ENCODE measurements around the gene RRN3. TPM values are rescaled to one million over a fixed set of nuclear protein-coding genes. Genes with fewer than 3 reads are reported as not detected.
"Not testable (repeated sequence)": the region's sequence is repeated elsewhere in the genome, so short reads cannot be mapped to it uniquely, and the experiment has no call there.

The RRN3 gene
- total RNA-seq, 1 donor from 2014 or later = 27.3 TPM

DNA sequence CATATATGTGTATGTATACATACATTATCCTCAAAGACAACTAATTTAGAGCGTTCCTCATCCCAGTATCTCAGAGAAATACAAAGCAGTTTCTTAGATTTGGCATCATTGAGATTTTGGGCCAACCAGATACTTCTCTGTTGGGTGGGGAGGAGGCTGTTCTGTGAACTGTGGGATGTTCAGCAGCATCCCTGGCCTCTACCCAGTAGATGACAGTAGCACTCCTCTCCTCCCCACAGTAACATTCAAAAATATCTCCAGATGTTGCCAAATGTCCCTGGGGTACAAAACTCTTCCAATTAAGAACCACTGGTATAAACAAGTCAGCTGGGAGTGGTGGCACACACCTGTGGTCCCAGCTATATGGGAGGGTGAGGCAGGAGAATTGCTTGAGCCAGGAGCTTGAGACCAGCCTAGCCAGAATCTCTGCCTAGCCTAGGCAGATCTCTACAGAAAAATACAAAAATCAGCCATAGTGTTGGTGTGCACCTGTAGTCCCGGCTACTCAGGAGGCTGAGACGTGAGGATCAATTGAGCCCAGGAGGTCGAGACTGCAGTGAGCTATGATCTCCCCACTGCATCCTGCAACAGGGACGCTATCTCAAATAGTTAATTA, 6.4 kb upstream of the RRN3 start:
- DNase-seq (ENCODE audit: low read depth in 2 of 2) = not testable (repeated sequence)

DNA sequence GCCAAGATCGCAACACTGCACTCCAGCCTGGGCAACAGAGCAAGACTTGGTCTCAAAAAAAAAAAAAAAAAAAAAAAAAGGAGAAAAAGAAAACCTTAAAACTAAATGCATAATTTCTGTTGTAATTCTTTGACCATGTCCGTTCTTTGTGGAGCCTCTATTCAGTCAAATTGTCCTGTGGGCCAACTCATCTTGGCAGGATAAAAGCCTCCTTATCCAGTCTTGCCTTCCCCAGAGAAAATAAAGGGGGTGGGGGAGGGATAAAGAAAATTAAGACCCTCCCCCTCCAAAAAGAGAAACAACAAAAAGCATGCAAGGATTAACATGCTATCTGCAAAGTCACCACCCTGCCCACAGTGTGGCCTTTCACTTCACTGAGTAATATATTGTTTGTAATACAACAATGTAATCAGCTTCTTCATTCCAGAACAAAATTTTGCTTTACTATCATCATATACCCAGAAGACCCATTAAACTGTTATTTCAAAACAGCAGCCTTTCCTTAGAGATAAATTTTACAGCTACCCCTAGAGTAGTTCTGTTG, 5.4 kb upstream of the RRN3 start:
- not testable (repeated sequence) for DNase-seq (ENCODE audit: low read depth in 2 of 2)

DNA sequence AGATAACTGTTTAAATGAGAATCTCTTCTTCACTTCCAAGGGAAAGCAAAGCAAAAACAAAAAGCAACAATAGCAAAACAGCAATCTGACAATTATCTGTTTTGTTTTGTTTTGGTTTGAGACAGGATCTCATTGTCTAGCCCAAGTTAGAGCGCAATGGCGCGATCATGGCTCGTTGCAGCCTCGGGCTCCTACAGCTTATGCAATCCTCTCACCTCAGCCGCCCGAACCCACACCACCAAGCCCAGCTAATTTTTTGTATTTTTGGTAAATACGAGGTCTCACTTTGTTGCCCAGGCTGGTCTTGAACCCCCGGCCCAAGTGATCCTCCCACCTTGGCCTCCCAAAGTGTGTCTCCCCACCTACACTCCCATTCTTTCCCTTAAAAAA, 2.5 kb upstream of the RRN3 start:
- not testable (repeated sequence) for DNase-seq (ENCODE audit: low read depth in 2 of 2)

DNA sequence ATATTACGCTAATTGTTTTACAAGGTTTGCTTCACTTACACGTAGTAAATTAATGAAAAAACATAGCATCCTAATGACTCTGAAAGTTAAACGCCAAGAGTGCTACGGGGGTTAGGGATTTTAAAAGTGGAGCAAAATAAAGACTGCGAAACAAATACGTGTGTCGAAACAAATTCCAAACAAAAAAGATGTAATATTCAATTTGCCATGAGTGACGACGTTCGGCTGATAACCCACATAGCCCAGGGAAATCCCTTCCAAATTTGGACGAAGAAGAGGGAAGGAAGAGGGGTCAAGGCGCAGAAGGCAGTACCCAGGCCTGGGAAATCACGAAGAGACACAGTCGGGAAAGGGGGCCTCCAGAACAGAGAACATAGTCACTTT, 509 bp downstream of the RRN3 start:
- not testable (repeated sequence) for DNase-seq (ENCODE audit: low read depth in 2 of 2)

DNA sequence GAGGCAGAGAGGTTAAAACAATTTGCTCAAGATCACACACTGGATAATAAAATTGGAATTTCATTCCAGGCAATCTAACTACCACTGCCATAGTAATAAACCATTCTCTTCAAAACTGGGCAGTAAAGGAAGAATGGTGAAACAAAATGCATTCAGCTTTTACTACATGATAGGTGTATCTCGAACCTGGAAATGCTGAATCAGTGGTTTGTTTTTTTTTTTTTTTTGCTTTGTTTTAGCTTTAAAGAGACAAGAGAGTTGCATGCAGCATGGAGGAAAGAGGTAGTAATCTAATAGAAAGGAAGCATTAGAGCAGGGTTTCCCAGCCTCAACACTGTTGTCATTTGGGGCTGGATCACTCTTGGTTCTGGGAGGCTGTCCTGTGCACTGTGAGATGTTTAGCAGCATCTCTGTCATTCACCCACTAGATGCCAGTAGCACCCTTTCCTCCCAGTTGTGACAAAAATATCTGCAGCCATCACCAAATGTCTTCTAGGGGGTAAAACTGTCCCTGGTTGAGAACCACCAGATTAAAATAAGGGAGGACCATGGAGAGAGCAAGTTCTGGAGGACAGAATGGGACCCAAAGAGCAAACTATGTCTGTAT, 3.3 kb downstream of the RRN3 start:
- DNase-seq (ENCODE audit: low read depth in 2 of 2) = not testable (repeated sequence)

DNA sequence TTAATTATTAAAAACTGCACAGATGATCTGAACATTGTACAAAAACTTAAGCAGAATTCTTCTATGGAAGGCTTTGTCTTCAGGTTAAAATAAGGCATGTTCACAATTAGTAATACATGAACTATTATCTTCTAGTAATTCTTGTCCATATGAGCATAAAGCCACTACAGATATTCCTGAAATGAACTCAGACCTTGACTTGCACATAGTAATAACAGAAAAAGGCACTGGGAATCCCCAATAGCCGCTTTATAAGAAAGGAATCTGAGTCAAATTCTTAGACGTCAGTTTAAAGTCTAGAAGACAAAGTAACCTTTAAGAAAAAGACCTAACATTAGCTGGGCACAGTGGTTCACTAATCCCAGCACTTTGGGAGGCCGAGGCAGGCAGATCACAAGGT, 11.3 kb downstream of the RRN3 start:
- DNase-seq (ENCODE audit: low read depth in 2 of 2) = not testable (repeated sequence)

DNA sequence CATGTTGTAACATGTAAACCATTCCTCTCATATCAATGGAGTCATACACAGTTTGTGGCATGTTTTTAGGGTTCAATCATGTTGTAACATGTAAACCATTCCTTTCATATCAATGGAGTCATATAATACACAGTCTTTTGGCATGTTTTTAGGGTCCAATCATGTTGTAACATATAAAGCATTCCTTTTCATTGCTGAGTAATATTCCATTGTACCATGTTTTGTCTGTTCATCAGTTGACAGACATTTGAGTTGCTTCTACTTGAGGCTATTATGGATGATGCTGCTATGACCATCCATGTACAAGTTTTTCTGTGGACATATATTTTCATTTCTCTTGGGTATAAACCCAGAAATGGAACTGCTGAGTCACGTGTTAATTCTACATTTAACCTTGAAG, 13.2 kb downstream of the RRN3 start:
- not testable (repeated sequence) for DNase-seq (ENCODE audit: low read depth in 2 of 2)

DNA sequence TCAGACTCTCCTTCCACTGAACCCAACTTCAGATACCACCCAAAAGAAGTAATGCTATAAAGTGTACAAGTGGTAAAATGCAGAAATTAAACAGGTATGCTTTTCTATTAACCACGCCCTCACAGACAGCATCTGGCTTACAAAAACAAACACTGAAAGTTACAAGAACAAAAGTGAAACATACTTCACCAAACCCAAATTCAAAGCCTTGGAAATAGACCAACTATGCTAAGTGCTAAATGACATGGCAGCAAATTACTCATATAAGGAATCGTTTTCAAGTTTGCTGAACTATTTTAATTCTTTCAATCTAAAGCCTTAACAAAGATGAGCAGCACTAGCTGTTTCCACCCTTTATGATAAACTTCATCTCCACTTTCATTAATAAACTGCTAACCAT, 17.9 kb downstream of the RRN3 start:
- DNase-seq (ENCODE audit: low read depth in 2 of 2) = not testable (repeated sequence)

DNA sequence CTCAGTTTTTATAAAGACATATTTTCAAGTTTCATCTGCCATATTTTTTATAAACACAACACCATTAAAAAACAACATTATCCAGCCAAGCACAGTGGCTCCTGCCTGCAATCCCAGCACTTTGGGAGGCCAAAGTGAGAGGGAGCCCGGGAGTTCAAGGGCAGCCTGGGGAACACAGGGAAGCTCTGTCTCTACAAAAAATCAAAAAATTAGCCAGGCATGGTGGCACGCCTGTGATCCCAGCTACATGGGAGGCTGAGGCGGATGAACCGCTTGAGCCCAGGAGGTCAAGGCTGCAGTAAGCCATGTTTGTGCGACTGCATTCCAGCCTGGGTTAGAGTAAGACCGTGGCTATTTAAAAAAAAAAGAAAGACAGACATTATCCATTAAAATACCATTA, 21.0 kb downstream of the RRN3 start:
- no peak for DNase-seq (ENCODE audit: low read depth in 2 of 2)

DNA sequence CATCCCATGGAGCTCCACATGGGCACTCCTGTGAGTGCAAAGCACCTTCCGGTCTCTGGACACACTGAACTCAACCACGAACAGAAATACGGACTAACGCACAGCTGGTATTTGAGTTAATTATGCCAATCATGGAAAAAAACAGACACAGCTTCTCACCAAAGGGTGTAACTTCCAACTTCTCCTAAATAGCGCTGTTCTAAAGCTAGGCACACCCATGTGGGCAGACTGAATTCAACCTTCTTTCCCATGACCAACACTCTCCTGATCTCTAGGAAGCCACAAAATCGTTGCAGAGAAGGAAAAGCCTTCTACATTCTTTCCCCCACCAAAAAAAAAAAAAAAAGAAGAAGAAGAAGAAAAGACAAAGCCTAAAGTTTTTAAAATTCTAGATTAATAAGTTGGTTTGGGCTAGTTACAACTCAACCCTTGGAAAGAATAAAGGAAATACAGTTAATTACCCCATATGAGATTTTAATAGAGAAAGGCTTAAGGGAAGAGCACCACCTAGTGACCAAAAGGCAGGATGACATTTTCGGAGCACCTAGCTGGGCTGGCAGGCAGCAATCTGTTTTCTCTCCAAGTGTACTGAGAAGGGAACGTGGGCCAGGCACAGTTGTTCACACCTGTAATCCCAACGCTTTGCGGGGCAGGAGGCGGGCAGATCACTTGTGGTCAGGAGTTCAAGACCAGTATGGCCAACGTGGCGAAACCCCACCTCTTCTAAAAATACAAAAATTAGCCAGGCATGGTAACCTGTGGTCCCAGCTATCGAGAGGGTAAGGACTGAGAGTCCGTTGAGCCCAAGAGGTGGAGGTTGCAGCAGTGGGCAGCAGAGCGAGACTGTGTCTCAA, 21.9 kb downstream of the RRN3 start:
- DNase-seq (ENCODE audit: low read depth in 2 of 2) = not testable (repeated sequence)

DNA sequence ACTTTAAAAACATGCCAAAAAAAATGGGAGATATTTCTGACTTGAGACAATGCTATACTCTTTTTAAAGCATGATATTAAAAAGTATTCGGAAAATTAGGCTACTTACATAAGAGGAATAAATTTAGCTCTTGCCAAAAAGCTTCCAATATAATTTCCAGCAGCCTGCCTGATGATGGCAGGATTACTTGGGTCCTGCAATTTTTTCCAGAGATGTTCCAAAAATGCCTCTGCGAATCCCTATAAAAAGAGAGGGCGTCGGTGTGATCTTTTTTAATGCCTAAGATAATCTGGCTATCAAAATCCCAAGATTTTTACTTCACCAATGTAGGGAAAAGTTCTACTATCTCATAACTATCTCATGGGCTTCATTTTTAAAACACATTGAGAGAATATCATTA, 23.1 kb downstream of the RRN3 start:
- DNase-seq (ENCODE audit: low read depth in 2 of 2) = not testable (repeated sequence)

DNA sequence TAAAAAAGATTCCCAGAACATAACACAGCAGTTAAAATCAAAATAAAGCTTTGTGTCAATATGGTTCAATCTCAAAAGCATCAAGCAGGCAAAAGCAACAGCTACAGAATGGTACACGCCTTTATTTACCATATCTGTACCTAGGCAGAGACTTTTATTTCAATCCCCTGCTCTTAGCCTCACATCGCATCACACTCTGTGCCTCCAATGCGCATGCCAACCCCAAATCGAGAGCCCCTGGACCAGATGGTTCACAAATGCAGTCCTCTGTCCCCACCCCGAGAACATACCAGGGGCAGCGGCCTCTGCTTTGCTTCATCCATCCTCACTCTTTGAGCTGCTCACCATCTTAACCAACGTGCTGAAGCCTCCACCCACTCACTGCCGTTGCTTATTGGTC, 27.4 kb downstream of the RRN3 start:
- DNase-seq (ENCODE audit: low read depth in 2 of 2) = not testable (repeated sequence)

DNA sequence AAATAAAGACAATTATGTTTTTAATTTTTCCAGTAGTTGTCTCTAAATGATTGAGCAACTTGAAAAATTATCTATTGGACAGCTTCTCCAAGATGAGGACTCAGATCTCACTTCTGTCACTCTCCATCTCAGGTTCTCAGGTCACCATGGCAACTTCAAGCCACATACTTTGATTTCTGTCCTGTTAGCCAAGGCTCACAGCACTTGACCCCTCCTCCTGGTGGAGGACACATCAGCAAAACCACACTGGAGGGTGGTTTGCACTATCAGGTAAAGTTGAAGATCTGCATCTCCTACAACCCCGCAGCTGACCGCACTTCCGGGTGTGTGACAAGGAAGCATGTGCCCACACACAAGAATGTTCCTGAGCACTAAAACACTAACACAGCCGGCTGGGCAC, 28.1 kb downstream of the RRN3 start:
- not testable (repeated sequence) for DNase-seq (ENCODE audit: low read depth in 2 of 2)

DNA sequence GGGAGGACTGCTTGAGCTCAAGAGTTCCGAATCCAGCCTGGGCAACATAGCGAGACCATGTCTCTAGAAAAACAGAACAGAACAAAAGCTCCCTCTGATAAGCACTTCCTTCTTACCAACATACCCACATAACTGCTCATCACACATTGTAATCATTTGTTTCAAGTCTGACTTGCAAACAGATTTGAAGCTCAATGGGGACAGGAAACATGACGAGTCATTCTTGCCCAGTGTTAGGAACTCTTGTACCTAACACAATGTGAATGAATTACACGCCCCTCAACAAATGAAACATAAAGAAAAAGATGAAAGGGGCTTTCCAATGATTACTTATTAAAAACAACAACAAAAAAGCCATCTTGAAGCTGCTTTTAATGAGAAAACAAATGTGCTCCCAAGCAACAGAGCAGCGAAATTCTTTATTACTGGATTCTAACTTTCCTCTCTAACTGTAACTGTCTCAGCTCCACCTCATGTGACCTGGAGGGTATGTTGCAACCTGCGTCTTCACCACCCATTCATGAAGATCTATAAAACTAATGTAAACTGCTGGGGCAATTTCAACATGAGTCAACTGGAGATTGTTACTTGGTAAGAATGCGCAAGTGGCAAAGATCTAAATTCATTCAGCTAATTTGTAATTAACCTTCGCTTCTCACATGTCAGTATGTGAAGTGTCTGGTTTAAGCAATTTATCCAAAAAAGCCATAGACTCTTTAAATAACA, 31.8 kb downstream of the RRN3 start:
- DNase-seq (ENCODE audit: low read depth in 2 of 2) = peak; percentile 27 to 88

DNA sequence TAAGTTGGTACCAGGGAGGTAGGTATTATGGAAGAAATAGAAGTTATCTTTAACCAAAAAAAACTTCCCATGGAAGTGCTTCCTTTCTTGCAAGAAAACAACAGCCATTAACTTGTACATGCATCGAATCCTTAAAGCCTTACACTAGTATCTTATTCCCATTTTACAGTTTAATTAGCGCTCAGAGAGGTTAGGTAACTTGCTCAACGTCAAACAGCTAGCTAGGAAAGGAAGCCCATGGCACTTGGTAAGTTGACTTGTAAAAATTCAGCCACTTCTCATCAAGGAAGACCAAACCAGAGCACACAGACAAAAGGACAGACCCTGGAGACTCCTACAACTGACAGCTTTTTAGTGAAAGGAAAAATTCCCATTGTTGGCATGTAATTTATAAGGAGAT, 34.7 kb downstream of the RRN3 start:
- no peak for DNase-seq (ENCODE audit: low read depth in 2 of 2)

DNA sequence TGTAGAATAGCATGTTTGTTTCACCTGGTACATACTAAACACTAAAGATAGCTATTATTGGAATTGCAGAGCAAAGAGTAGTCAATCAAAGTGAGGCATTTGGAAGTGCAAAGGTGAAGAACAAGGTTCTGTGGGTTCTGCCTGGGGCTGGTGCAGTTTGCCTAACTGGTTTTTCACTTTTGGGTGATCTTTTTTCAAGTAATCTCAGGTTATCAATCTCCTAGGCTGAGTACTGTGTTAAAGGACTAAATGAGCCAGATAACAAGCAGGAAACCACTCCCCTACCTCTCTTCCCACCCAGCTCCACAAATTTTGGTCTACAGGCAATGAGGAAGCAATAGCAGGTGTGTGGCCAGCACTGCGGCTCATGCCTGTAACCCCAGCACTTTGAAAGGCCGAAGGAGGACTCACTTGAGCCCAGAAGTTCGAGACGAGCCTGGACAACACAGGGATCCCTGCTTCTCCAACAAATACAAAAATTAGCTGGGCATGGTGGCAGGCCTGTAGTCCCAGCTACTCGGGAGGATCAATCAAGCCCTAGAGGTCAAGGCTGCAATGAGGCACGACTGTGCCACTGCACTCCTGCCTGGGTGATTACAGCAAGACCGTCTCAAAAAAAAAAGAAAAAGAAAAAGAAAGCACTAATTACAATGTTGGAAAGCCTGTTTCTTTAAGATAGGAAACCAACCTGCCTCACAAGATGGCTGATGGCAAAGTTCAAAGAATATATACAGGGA, 36.2 kb downstream of the RRN3 start:
- no peak for DNase-seq (ENCODE audit: low read depth in 2 of 2)

DNA sequence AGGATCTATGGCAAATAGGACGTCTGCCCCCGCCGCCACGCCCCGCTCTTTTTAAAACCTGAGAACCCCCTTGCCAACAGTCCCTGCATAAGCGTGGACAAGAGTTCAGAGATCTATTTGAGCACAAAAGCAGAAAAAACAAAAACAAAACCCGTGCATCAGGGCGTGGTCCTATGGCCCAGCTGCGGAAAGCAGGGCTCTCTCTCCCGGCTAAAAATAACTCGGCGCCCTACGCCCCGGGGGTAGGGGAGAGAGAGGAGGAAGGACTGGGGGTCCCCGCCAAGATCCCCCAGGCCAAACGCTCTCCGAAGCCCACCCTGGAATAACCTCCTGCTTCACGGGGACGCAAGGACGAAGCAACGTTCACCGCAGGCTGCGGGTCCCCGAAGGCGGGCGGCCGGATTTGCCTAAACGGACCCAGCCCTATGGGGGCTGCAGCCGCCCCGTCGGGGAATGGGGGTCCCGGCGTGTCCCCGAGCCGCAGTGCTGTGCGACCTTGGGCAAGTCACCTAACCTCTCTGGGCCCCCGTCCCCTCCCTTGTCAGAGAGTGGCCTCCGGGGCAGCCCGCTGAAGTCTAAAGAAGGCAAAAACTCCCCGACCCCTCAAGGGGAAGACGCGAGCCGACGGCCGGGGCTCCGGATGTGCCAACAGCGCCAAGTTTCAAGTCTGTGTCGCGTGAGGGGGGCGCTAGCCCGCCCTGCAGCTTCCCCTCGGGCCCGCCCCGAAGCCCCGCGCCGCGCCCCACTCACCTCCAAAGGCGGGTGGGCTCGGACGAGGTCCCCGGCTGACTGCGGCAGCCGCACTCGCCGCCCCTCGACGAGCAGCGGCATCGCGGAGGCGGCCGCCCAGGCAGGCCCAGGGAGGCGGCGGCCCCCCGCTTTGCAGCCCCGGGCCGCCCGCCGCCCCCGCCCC, 38.7 kb downstream of the RRN3 start:
- DNase-seq (ENCODE audit: low read depth in 2 of 2) = peak; percentile 25 to 68

DNA sequence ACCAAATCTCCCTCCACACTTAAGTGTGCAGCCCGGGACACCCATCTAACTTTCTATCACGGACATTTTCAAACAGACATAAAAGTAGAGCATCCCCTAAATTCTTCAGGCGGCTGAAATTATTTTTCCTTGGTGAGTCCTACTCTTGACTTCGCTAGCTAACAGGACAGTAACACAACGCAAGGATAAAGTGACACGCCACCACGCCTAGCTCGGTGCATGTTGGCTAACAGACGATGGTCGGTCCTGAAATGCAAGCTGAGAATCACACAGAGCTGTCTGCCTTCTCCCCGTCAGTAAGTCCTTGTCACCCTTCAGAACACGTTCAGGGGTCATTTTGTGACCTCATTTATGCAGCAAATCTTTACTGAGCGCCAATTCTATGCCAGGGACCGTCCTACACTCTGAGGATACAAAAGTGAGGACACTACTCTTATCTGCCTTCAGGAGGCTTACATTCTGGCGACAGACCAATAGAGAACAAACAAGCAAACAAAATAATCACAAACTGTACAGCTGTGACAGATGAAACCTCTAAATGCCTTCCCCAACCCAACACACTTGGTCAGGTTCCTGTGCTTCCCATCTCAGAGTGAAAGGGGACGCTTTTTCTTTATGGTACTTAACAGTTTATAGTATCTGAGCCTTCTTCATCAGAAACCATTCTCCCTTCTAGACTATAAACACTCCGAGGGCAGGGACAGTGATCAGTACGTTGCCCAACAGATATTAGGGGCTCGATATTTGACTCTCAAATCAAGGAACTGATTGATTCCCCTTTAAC, 39.5 kb downstream of the RRN3 start:
- DNase-seq (ENCODE audit: low read depth in 2 of 2) = peak in 1 of 2 donors; percentile 17

DNA sequence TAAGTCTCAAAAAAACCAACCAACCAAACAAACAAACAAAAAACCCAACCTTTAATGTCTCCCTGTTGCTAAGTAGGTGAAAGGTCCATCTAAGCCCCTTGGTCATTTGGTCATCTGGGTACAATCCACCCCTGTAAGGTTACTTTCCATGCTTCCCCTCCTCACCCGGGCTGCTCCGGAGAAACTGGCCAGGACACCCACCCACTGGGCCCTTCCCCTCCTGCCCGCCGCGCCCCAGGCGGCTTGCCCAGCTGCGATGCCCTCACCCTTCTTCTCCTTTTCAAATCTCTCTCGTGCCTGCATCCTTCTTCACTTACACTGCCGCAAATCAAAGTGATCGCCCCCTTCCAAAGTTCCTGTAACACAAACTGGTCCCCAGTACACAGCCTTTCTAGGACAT, 40.2 kb downstream of the RRN3 start:
- DNase-seq (ENCODE audit: low read depth in 2 of 2) = no peak
